SK-N-SH (cell line): ENCODE results near the gene ZNF783. TPM values are rescaled to one million over a fixed set of nuclear protein-coding genes. Genes with fewer than 3 reads are reported as not detected.

Source experiments
- CTCF ChIA-PET: fragments of 300-600, 350-600 bp; formaldehyde crosslinking; extraction: SDS; loops from one replicate; lab custom pipeline; 2021; lab: Yijun Ruan, JAX
- POLR2A ChIA-PET: fragments of 350-600 bp; sonication (Branson Sonifier 250); formaldehyde crosslinking; extraction: SDS; loops from one replicate; lab custom pipeline; 2020; ENCODE audit warnings: antibody characterized with exemption, inconsistent platforms; lab: Yijun Ruan, JAX
- DNase-seq: peaks from one replicate; pipeline ENCODE4 v3.0.0; 2012
- H2AFZ ChIP-seq: fragments of 200-600 bp; sonication (generic); 2 replicates; pipeline ENCODE4 v1.8.1; 2016; ENCODE audit warnings: antibody characterized with exemption, mild to moderate bottlenecking, low read depth
- H3F3A ChIP-seq: fragments of 200-600 bp; sonication (generic); replicated peaks from 2 replicates; pipeline ENCODE3; 2016; ENCODE audit warnings: antibody characterized with exemption, mild to moderate bottlenecking; ENCODE audit not compliant: insufficient read depth
- H3K27ac ChIP-seq, 2 experiments: fragments of 200-500 bp in 1 of 2; fragments of 200-600 bp in 1 of 2; sonication (Bioruptor generic) in 1 of 2; sonication (generic), shearing (Covaris generic) in 1 of 2; 2 replicates each; pipeline versions ENCODE4 v1.5.1 to v1.6.1; 2014 to 2016; ENCODE audit warnings: low read depth in 2 of 2, inconsistent platforms in 1 of 2, low read length in 1 of 2, mild to moderate bottlenecking in 1 of 2, mixed read lengths in 1 of 2
- H3K27me3 ChIP-seq: fragments of 200-600 bp; sonication (generic), shearing (Covaris generic); 2 replicates; pipeline ENCODE4 v1.6.1; 2016; ENCODE audit warnings: mixed run types; ENCODE audit not compliant: insufficient read depth
- H3K36me3 ChIP-seq, 2 experiments: fragments of 200-500 bp in 1 of 2; fragments of 200-600 bp in 1 of 2; sonication (Bioruptor generic) in 1 of 2; sonication (generic) in 1 of 2; replicated peaks in 1 of 2; 2 replicates each; pipeline versions ENCODE3 to v1.5.1; 2014 to 2016; ENCODE audit warnings: low read length in 1 of 2, mild to moderate bottlenecking in 1 of 2; ENCODE audit not compliant: insufficient read depth in 2 of 2, control insufficient read depth in 1 of 2
- H3K4me1 ChIP-seq, 2 experiments: fragments of 200-500 bp in 1 of 2; fragments of 200-600 bp in 1 of 2; sonication (Bioruptor generic) in 1 of 2; sonication (generic), shearing (Covaris generic) in 1 of 2; 2 replicates each; pipeline versions ENCODE4 v1.5.1 to v1.6.1; 2014 to 2016; ENCODE audit warnings: low read depth in 1 of 2, low read length in 1 of 2, mixed run types in 1 of 2; ENCODE audit not compliant: insufficient read depth in 2 of 2, control insufficient read depth in 1 of 2
- H3K4me2 ChIP-seq: fragments of 200-600 bp; sonication (generic), shearing (Covaris generic); 2 replicates; pipeline ENCODE4 v1.6.1; 2017; ENCODE audit warnings: mixed run types
- H3K4me3 ChIP-seq, 2 experiments: fragments of 200-500 bp in 1 of 2; fragments of 200-600 bp in 1 of 2; sonication (Bioruptor generic) in 1 of 2; sonication (generic), shearing (Covaris generic) in 1 of 2; 2 replicates each; pipeline versions ENCODE4 v1.5.1 to v1.8.1; 2014 to 2016; ENCODE audit warnings: low read depth in 2 of 2, inconsistent platforms in 1 of 2, low read length in 1 of 2, mild to moderate bottlenecking in 1 of 2, mixed read lengths in 1 of 2, moderate library complexity in 1 of 2
- H3K79me2 ChIP-seq: fragments of 200-600 bp; sonication (generic); 2 replicates; pipeline ENCODE4 v1.8.1; 2017; ENCODE audit warnings: mild to moderate bottlenecking; ENCODE audit not compliant: insufficient read depth
- H3K9ac ChIP-seq: fragments of 200-600 bp; sonication (generic); 2 replicates; pipeline ENCODE4 v1.6.1; 2017; ENCODE audit warnings: mixed run types
- H3K9me2 ChIP-seq: fragments of 200-600 bp; sonication (generic); 2 replicates; pipeline ENCODE4 v1.6.1; 2017; ENCODE audit warnings: mixed run types
- H3K9me3 ChIP-seq: fragments of 200-600 bp; sonication (generic); 2 replicates; pipeline ENCODE4 v1.6.1; 2017; ENCODE audit warnings: mixed run types, mild to moderate bottlenecking, moderate library complexity
- H4K20me1 ChIP-seq: fragments of 200-600 bp; sonication (generic); 2 replicates; pipeline ENCODE4 v1.6.1; 2017; ENCODE audit warnings: mild to moderate bottlenecking, mixed run types; ENCODE audit not compliant: insufficient read depth
- CHD2 ChIP-seq: fragments of 150-350 bp; IDR thresholded peaks from 2 replicates; pipeline ENCODE4 v1.6.1; 2018; ENCODE audit warnings: low read length; ENCODE audit not compliant: partially characterized antibody
- FOSL2 ChIP-seq: IDR thresholded peaks from 2 replicates; pipeline ENCODE4 v1.4.0; 2012; ENCODE audit warnings: low read depth, mild to moderate bottlenecking, moderate library complexity, borderline replicate concordance
- FOXJ3 ChIP-seq: sonication (generic); formaldehyde crosslinking; IDR thresholded peaks from 2 replicates; pipeline ENCODE4 v1.5.1; 2020; ENCODE audit warnings: mild to moderate bottlenecking, missing genetic modification reagents
- FOXM1 ChIP-seq: IDR thresholded peaks from 2 replicates; pipeline ENCODE4 v1.4.0; 2012; ENCODE audit warnings: low read depth, mild to moderate bottlenecking
- GABPA ChIP-seq: IDR thresholded peaks from 2 replicates; pipeline ENCODE4 v1.4.0; 2012; ENCODE audit warnings: low read depth, mild to moderate bottlenecking
- JUND ChIP-seq: IDR thresholded peaks from 2 replicates; pipeline ENCODE4 v1.4.0; 2012
- MEF2A ChIP-seq: IDR thresholded peaks from 2 replicates; pipeline ENCODE4 v1.4.0; 2012; ENCODE audit warnings: low read depth, borderline replicate concordance
- NRF1 ChIP-seq: IDR thresholded peaks from 2 replicates; pipeline ENCODE4 v1.6.1; 2012; ENCODE audit warnings: low read depth, mild to moderate bottlenecking, low read length
- RAD21 ChIP-seq: IDR thresholded peaks from 2 replicates; pipeline ENCODE4 v1.6.1; 2012; ENCODE audit warnings: mild to moderate bottlenecking, low read length
- RCOR1 ChIP-seq: fragments of 150-350 bp; IDR thresholded peaks from 2 replicates; pipeline ENCODE4 v1.6.1; 2017; ENCODE audit warnings: antibody characterized with exemption, low read length
- SMC3 ChIP-seq: IDR thresholded peaks from 2 replicates; pipeline ENCODE4 v1.6.1; 2012; ENCODE audit warnings: low read depth, low read length, improper control_type of control experiment
- TAF1 ChIP-seq: IDR thresholded peaks from 2 replicates; pipeline ENCODE4 v1.6.1; 2012; ENCODE audit warnings: low read depth, mild to moderate bottlenecking, low read length, moderate library complexity, borderline replicate concordance
- TEAD4 ChIP-seq: IDR thresholded peaks from 2 replicates; pipeline ENCODE4 v1.4.0; 2012; ENCODE audit warnings: mild to moderate bottlenecking, borderline replicate concordance; ENCODE audit not compliant: insufficient read depth
- WGBS: methylation state at CpG from one replicate; pipeline ENCODE4 v1.1.6; 2017; ENCODE audit warnings: low lambda C conversion rate; 5-methylcytosine and 5-hydroxymethylcytosine counted together
- polyA plus RNA-seq, 3 experiments: library from polyadenylated mRNA; depleted of rRNA; stranded (reverse); fragments of >200 nt; gene quantifications; 2 replicates each; pipeline ENCODE4 v1.2.3, GENCODE V29; 2012
- TF ChIP-seq, protein P1 (sequence below): IDR thresholded peaks from 2 replicates; pipeline ENCODE4 v1.6.1; 2012; ENCODE audit warnings: mild to moderate bottlenecking, low read depth, low read length, moderate library complexity
- TF ChIP-seq, protein P2 (sequence below): IDR thresholded peaks from 2 replicates; pipeline ENCODE4 v1.4.0; 2012; ENCODE audit warnings: low read depth
- TF ChIP-seq, protein P3 (sequence below): IDR thresholded peaks from 2 replicates; pipeline ENCODE4 v1.4.0; 2012; ENCODE audit warnings: low read depth, borderline replicate concordance
- TF ChIP-seq, protein P4 (sequence below): fragments of 150-350 bp; IDR thresholded peaks from 2 replicates; pipeline ENCODE4 v1.6.1; 2016; ENCODE audit warnings: mild to moderate bottlenecking, low read depth, low read length

Gene ZNF783
- polyA plus RNA-seq, 1 of the 3 experiments (the other 2 are of a cell fraction) = 12.5 TPM

DNA sequence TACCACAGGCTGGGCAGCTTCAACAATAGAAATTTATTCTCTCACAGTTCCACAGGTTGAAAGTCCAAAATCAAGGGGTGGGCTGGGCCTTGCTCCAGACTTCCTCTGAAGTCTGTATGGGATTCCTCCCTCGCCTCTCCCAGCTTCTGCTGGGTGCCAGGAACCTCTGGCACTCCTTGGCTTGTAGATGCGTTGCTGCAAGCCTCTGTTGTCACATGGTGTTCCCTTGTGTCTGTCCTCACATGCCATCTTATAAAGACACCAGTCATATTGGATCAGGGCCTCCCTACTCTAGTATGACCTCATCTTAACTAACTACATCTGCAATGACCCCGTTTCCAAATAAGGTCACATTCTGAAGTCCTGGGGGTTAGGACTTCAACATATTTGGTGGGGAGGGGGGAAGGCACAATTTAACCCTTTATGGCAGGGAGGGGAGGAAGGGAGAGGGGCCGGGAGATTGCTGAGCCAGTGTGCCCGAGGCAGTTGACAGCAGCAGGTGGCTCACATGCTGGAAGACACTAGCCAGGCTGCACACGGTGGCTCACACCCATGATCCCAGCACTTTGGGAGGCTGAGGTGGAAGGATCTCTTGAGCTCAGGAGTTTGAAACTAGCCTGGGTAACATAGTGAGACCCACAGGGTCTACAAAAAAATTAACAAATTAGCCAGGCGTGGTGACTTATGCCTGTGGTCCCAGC lies 47.8 kb upstream of the ZNF783 start (continued):
- TF ChIP-seq, protein P1, sequence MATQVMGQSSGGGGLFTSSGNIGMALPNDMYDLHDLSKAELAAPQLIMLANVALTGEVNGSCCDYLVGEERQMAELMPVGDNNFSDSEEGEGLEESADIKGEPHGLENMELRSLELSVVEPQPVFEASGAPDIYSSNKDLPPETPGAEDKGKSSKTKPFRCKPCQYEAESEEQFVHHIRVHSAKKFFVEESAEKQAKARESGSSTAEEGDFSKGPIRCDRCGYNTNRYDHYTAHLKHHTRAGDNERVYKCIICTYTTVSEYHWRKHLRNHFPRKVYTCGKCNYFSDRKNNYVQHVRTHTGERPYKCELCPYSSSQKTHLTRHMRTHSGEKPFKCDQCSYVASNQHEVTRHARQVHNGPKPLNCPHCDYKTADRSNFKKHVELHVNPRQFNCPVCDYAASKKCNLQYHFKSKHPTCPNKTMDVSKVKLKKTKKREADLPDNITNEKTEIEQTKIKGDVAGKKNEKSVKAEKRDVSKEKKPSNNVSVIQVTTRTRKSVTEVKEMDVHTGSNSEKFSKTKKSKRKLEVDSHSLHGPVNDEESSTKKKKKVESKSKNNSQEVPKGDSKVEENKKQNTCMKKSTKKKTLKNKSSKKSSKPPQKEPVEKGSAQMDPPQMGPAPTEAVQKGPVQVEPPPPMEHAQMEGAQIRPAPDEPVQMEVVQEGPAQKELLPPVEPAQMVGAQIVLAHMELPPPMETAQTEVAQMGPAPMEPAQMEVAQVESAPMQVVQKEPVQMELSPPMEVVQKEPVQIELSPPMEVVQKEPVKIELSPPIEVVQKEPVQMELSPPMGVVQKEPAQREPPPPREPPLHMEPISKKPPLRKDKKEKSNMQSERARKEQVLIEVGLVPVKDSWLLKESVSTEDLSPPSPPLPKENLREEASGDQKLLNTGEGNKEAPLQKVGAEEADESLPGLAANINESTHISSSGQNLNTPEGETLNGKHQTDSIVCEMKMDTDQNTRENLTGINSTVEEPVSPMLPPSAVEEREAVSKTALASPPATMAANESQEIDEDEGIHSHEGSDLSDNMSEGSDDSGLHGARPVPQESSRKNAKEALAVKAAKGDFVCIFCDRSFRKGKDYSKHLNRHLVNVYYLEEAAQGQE = no peak

DNA sequence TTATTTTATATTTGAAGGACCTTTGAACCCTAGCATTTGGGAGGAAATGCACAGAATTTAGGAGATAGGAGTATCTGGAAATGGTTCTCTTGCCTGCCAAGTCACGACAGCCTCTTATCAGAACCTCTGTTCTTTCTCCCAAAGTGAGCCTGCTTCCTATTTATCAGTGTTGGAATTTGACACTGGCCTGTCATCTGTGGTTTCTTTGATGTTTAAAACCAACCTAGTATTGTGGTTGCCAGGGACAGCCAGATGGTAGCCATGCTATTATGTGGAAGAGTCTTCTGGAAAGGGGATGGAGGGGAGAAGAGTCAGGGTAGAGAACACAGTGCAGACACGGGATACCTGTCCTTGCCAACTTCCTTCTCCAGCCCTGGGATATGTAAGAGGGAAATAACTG lies 45.6 kb upstream of the ZNF783 start:
- Histone ChIP-seq H3K27ac (no peak overlapping the region), H3K4me1 (no peaks in the 10 kb centered on the region), H3K4me2 (no peak overlapping the region), H3K9ac (no peak overlapping the region), H2AFZ (no peak overlapping the region), H4K20me1 (no peaks in the 10 kb centered on the region), H3F3A (no peaks in the 10 kb centered on the region), H3K4me3 (no peak overlapping the region), H3K27me3 (no peaks in the 10 kb centered on the region), H3K79me2 (no peaks in the 10 kb centered on the region; the same call in 1 of the 2 replicates), H3K9me3 (no peaks in the 10 kb centered on the region), H3K9me2 (no peaks in the 10 kb centered on the region), H3K36me3 (peaks cover 72 to 75% of the 10 kb centered on the region in 2 experiments)
- ChIA-PET POLR2A (no interaction called here), CTCF (no interaction called here)
- 63% methylated on average over 2 of the region's 2 CpGs for WGBS
- DNase-seq = no peak
- no peak for TF ChIP-seq SMC3
- no peak for TF ChIP-seq JUND
- no peak for TF ChIP-seq TEAD4
- no peak for TF ChIP-seq FOXM1
- no peak for TF ChIP-seq NRF1

DNA sequence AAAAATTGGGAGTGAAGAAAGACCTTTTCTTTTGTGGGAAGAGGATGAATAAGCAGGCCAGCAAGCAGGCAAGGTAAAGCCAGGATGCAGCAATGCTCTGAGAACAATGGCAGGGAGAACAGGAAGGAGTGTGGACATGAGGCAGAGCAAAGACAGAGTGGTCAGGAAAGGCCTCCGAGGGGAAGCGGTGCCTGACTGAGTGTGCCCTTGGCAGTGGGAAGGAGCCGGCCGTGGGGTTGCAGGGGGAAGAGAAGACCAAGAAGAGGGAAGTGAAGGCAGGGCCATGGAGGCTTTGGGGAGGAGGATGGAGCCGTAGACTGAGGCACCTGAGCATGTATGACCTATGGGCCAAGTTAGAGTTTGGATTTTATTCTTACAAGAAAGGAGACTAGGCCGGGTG lies 44.4 kb upstream of the ZNF783 start:
- Histone ChIP-seq H3K9me2 (no peaks in the 10 kb centered on the region), H2AFZ (no peak overlapping the region), H3K4me2 (no peak overlapping the region), H4K20me1 (no peaks in the 10 kb centered on the region), H3K4me3 (no peak overlapping the region), H3K9me3 (no peaks in the 10 kb centered on the region), H3K27ac (no peak overlapping the region), H3K79me2 (no peaks in the 10 kb centered on the region; the same call in 1 of the 2 replicates), H3F3A (no peaks in the 10 kb centered on the region), H3K9ac (no peak overlapping the region), H3K27me3 (no peaks in the 10 kb centered on the region), H3K36me3 (peaks cover 63 to 68% of the 10 kb centered on the region in 2 experiments), H3K4me1 (no peaks in the 10 kb centered on the region)
- DNase-seq = no peak
- ChIA-PET CTCF (no interaction called here), POLR2A (no interaction called here)
- 96% methylated on average over 6 of the region's 6 CpGs for WGBS
- TF ChIP-seq MEF2A (no peak), RCOR1 (no peak), TEAD4 (no peak), NRF1 (no peak), FOXM1 (no peak), SMC3 (no peak), TAF1 (no peak), FOSL2 (no peak), GABPA (no peak), CHD2 (no peak), FOXJ3 (CRISPR knock-in tag) (no peak), RAD21 (no peak)
- TF ChIP-seq, protein P2, sequence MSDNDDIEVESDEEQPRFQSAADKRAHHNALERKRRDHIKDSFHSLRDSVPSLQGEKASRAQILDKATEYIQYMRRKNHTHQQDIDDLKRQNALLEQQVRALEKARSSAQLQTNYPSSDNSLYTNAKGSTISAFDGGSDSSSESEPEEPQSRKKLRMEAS = no peak
- TF ChIP-seq, protein P3, sequence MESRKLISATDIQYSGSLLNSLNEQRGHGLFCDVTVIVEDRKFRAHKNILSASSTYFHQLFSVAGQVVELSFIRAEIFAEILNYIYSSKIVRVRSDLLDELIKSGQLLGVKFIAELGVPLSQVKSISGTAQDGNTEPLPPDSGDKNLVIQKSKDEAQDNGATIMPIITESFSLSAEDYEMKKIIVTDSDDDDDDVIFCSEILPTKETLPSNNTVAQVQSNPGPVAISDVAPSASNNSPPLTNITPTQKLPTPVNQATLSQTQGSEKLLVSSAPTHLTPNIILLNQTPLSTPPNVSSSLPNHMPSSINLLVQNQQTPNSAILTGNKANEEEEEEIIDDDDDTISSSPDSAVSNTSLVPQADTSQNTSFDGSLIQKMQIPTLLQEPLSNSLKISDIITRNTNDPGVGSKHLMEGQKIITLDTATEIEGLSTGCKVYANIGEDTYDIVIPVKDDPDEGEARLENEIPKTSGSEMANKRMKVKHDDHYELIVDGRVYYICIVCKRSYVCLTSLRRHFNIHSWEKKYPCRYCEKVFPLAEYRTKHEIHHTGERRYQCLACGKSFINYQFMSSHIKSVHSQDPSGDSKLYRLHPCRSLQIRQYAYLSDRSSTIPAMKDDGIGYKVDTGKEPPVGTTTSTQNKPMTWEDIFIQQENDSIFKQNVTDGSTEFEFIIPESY = no peak
- TF ChIP-seq, protein P4, sequence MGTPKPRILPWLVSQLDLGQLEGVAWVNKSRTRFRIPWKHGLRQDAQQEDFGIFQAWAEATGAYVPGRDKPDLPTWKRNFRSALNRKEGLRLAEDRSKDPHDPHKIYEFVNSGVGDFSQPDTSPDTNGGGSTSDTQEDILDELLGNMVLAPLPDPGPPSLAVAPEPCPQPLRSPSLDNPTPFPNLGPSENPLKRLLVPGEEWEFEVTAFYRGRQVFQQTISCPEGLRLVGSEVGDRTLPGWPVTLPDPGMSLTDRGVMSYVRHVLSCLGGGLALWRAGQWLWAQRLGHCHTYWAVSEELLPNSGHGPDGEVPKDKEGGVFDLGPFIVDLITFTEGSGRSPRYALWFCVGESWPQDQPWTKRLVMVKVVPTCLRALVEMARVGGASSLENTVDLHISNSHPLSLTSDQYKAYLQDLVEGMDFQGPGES = no peak
